PC-9 (cell line): ENCODE measurements around the gene GAS7. TPM values are rescaled to one million over a fixed set of nuclear protein-coding genes. Genes with fewer than 3 reads are reported as not detected.

Experiments used
- BruUV-seq: library from RNA; stranded (reverse); fragments of 400-500 nt; replicated peaks from 2 replicates; lab custom pipeline; 2021; lab: Mats Ljungman, UMichigan
- CTCF ChIA-PET: fragments of 300-600 bp; sonication (Branson Sonifier 250); formaldehyde crosslinking; loops from one replicate; lab custom pipeline; 2022; ENCODE audit warnings: antibody characterized with exemption; lab: Charles Lee
- POLR2A ChIA-PET: fragments of 300-600 bp; sonication (Branson Sonifier 250); formaldehyde crosslinking; loops from one replicate; lab custom pipeline; 2022; ENCODE audit warnings: antibody characterized with exemption; ENCODE audit not compliant: unreplicated experiment; lab: Charles Lee
- DNase-seq, 2 experiments: peaks; one replicate each; pipeline versions ENCODE4 v3.0.0 to v3.0.0-alpha.2; 2015 to 2022; ENCODE audit warnings: mixed read lengths in 1 of 2
- H2AFZ ChIP-seq: fragments of 200-600 bp; sonication (generic); 2 replicates; pipeline ENCODE4 v1.8.1; 2017; ENCODE audit warnings: antibody characterized with exemption
- H3F3A ChIP-seq: fragments of 200-600 bp; sonication (generic); 2 replicates; pipeline ENCODE4 v1.8.1; 2017; ENCODE audit warnings: antibody characterized with exemption, mild to moderate bottlenecking, low read depth; ENCODE audit not compliant: insufficient read depth
- H3K27ac ChIP-seq: fragments of 200-600 bp; sonication (generic); 2 replicates; pipeline ENCODE4 v1.6.1; 2016; ENCODE audit warnings: mixed run types
- H3K27me3 ChIP-seq: fragments of 200-600 bp; sonication (generic); 2 replicates; pipeline ENCODE4 v1.6.1; 2016; ENCODE audit warnings: low read depth, mixed run types; ENCODE audit not compliant: insufficient read depth
- H3K36me3 ChIP-seq: fragments of 200-600 bp; sonication (generic); 2 replicates; pipeline ENCODE4 v1.6.1; 2016; ENCODE audit warnings: low read depth, mixed run types
- H3K4me1 ChIP-seq: fragments of 200-600 bp; sonication (generic); replicated peaks from 2 replicates; pipeline ENCODE4 v1.6.1; 2016; ENCODE audit warnings: mixed run types; ENCODE audit not compliant: insufficient read depth
- H3K4me2 ChIP-seq: fragments of 200-600 bp; sonication (generic); 2 replicates; pipeline ENCODE4 v1.6.1; 2017; ENCODE audit warnings: mixed run types
- H3K4me3 ChIP-seq: fragments of 200-600 bp; sonication (generic); 2 replicates; pipeline ENCODE4 v1.6.1; 2016; ENCODE audit warnings: mixed run types
- H3K79me2 ChIP-seq: fragments of 200-600 bp; sonication (generic); 2 replicates; pipeline ENCODE4 v1.6.1; 2017; ENCODE audit warnings: low read depth, mixed run types
- H3K9me2 ChIP-seq: fragments of 200-600 bp; sonication (generic); 2 replicates; pipeline ENCODE4 v1.8.1; 2017; ENCODE audit warnings: mild to moderate bottlenecking; ENCODE audit not compliant: insufficient read depth
- H3K9me3 ChIP-seq: fragments of 200-600 bp; sonication (generic); 2 replicates; pipeline ENCODE4 v1.8.1; 2016; ENCODE audit warnings: low read depth; ENCODE audit not compliant: insufficient read depth
- H4K20me1 ChIP-seq: fragments of 200-600 bp; sonication (generic); 2 replicates; pipeline ENCODE4 v1.8.1; 2017; ENCODE audit not compliant: insufficient read depth
- CTCF ChIP-seq: fragments of 200-600 bp; sonication (generic); conservative IDR thresholded peaks from 2 replicates; pipeline ENCODE4 v1.6.1; 2017; ENCODE audit warnings: mixed run types, antibody characterized with exemption, mild to moderate bottlenecking, moderate library complexity
- EZH2 ChIP-seq: fragments of 200-600 bp; sonication (generic); IDR thresholded peaks from 2 replicates; pipeline ENCODE4 v1.8.0; 2017; ENCODE audit warnings: antibody characterized with exemption, low read depth
- intact Hi-C: fragments of 100-400 bp; cut with micrococcal nuclease; formaldehyde crosslinking; loops from one replicate; pipeline ENCODE4 v1.10.0; 2022; ENCODE audit not compliant: unreplicated experiment
- total RNA-seq: library from RNA; stranded (reverse); gene quantifications from 2 replicates; pipeline ENCODE4 v1.2.3, GENCODE V29; 2021

The GAS7 gene
- total RNA-seq, 1 experiment from 2014 or later, result not detected

- ChIA-PET CTCF (no interaction called here), POLR2A (no interaction called here)
- TF ChIP-seq EZH2 (no peak), CTCF (no peak)
- H2AFZ ChIP-seq, result no peak overlapping the region
- H3F3A ChIP-seq, result no peaks in the 10 kb centered on the region
- DNase-seq, result no peak
- H3K9me3 ChIP-seq, result no peaks in the 10 kb centered on the region
- intact Hi-C loops, result no loop called here
- peaks cover 53% of the 10 kb centered on the region for H3K27me3 ChIP-seq
- H3K4me3 ChIP-seq, result no peak overlapping the region
- no peaks in the 10 kb centered on the region for H3K36me3 ChIP-seq
- H3K27ac ChIP-seq, result no peak overlapping the region
- H3K79me2 ChIP-seq, result no peaks in the 10 kb centered on the region
- no peak overlapping the region for H3K4me2 ChIP-seq
- BruUV-seq, result no TSS peak
- no peaks in the 10 kb centered on the region for H3K4me1 ChIP-seq
- no peaks in the 10 kb centered on the region for H4K20me1 ChIP-seq
- H3K9me2 ChIP-seq, result no peaks in the 10 kb centered on the region
Measured at GRCh38 chr17:10109146-10109545, 89.3 kb downstream of the GAS7 start.

GRCh38 chr17:10107316-10108165 lies 90.9 kb downstream of the GAS7 start:
- no TSS peak for BruUV-seq
- intact Hi-C loops, result no loop called here
- no peaks in the 10 kb centered on the region for H4K20me1 ChIP-seq
- no peak overlapping the region for H3K27ac ChIP-seq
- no peak overlapping the region for H3K4me3 ChIP-seq
- no peak overlapping the region for H2AFZ ChIP-seq
- H3K9me3 ChIP-seq, result no peaks in the 10 kb centered on the region
- H3K4me1 ChIP-seq, result no peaks in the 10 kb centered on the region
- no peaks in the 10 kb centered on the region for H3K9me2 ChIP-seq
- no peaks in the 10 kb centered on the region for H3F3A ChIP-seq
- H3K36me3 ChIP-seq, result no peaks in the 10 kb centered on the region
- ChIA-PET POLR2A (no interaction called here), CTCF (no interaction called here)
- no peak for TF ChIP-seq EZH2
- no peak for TF ChIP-seq CTCF
- H3K27me3 ChIP-seq, result peaks cover 56% of the 10 kb centered on the region
- H3K4me2 ChIP-seq, result no peak overlapping the region
- DNase-seq, result no peak
- H3K79me2 ChIP-seq, result no peaks in the 10 kb centered on the region

GRCh38 chr17:10106067-10106466 lies 92.3 kb downstream of the GAS7 start:
- no peak overlapping the region for H3K27ac ChIP-seq
- CTCF ChIA-PET, result no interaction called here

More at GRCh38 chr17:10106067-10106466, 92.3 kb downstream of the GAS7 start:
- peaks cover 51% of the 10 kb centered on the region for H3K27me3 ChIP-seq
- H3K4me2 ChIP-seq, result no peak overlapping the region
- H3F3A ChIP-seq, result no peaks in the 10 kb centered on the region
- no peaks in the 10 kb centered on the region for H3K9me3 ChIP-seq
- H3K79me2 ChIP-seq, result no peaks in the 10 kb centered on the region
- H3K4me3 ChIP-seq, result no peak overlapping the region
- no TSS peak for BruUV-seq
- H3K36me3 ChIP-seq, result no peaks in the 10 kb centered on the region
- POLR2A ChIA-PET, result no interaction called here
- H3K9me2 ChIP-seq, result no peaks in the 10 kb centered on the region
- TF ChIP-seq CTCF, result no peak
- TF ChIP-seq EZH2, result no peak
- no peaks in the 10 kb centered on the region for H4K20me1 ChIP-seq
- intact Hi-C loops, result no loop called here
- H2AFZ ChIP-seq, result no peak overlapping the region
- H3K4me1 ChIP-seq, result no peaks in the 10 kb centered on the region
- no peak for DNase-seq
